GM12874 (cell line): ENCODE results near the gene PAEP.

Source experiments
- TF ChIP-seq, protein P1 (sequence below): IDR thresholded peaks from 2 replicates; pipeline ENCODE4 v1.5.1; 2011; ENCODE audit warnings: low read depth, mild to moderate bottlenecking, control low read depth, low read length, moderate library complexity; ENCODE audit not compliant: insufficient read depth

The PAEP gene

DNA sequence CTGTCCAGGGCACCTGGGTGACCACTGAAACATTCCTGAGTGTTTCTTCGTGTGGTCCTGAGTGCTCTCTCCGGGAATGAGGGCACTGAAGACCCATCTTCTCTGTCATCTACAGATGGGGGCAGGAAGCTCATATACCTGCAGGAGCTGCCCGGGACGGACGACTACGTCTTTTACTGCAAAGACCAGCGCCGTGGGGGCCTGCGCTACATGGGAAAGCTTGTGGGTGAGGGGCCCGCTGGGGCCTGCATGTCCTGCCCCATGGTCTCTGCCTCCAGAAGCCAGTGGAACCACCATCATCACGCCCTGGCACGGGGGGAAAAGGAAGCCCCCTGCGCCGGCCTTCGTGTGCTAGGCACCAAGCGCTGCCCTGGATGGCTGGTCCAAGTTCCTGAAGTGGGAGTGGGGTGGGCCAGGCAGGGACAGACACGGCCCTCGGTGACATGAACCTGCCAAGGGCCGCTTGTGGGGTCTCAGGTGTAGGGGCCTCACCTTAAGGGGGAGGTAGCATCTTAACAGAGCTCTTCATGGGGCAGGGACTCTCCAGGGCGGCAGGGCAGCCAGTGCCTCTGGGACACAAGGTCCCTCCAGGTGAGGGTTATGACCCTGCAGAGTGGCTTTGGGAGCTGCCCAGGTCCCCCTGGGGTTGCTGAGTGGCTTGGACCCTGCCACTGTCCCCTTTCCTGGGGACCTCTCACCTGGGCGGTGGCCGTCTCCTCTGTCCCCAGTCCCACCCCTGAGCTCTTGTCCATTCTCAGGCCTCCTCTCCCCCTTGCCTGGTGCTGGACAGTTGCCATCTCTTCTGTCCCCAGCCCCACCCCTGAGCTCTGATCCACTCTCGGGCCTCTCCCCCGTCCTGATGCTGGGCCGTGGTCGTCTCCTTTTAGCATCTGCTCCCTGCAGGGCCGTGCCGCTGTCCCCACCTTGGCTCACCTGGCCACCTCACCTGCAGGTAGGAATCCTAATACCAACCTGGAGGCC lies 13.5 kb upstream of the PAEP start:
- TF ChIP-seq, protein P1, sequence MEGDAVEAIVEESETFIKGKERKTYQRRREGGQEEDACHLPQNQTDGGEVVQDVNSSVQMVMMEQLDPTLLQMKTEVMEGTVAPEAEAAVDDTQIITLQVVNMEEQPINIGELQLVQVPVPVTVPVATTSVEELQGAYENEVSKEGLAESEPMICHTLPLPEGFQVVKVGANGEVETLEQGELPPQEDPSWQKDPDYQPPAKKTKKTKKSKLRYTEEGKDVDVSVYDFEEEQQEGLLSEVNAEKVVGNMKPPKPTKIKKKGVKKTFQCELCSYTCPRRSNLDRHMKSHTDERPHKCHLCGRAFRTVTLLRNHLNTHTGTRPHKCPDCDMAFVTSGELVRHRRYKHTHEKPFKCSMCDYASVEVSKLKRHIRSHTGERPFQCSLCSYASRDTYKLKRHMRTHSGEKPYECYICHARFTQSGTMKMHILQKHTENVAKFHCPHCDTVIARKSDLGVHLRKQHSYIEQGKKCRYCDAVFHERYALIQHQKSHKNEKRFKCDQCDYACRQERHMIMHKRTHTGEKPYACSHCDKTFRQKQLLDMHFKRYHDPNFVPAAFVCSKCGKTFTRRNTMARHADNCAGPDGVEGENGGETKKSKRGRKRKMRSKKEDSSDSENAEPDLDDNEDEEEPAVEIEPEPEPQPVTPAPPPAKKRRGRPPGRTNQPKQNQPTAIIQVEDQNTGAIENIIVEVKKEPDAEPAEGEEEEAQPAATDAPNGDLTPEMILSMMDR, result no peak

DNA sequence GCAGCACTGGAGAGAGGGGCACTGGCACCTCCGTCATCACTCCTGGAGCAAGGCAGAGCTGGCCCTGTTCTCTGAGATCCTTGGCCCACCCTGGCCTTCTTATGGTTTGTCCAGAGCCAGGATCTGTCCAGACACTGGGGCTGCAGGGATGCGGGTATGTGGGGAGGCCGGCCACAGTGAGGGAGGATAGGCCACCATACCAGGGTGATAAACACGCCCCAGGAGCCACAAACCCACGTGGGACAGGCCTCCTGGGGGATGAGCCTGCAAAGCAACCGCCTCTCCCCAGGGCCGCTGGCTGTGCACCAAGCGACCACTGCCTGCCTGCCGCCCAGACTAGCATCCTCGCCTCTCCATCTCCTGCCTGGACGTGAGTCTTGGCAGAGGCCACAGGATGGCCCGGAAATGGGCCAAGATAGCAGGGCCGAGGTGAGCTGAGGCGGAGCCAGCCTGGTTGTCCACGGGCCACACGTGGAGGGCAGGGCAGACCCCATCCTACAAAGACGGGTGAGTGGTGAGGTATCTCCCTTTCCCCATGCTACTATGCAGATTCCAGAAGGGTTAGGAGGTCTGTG lies 11.1 kb upstream of the PAEP start:
- TF ChIP-seq, protein P1, result no peak

DNA sequence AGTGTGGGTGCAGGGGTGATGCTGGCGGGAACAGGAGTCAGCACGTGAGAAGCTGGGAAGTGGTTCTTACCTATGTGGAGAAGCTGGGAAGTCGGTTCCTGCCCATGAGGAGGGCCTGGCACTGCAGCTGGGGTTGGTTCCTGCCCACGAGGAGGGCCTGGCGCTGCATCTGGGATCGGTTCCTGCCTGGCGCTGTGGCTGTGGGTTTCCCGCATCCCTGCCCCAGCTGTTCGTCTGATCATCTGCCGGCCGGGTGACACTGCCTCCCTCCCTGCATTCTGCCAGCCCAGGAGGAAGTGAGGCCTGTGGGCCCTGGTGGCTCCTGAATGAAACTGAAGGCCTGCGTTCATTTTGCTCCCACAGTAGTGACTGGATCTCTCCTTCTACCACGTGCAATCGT lies 10.5 kb upstream of the PAEP start:
- TF ChIP-seq, protein P1, result no peak

DNA sequence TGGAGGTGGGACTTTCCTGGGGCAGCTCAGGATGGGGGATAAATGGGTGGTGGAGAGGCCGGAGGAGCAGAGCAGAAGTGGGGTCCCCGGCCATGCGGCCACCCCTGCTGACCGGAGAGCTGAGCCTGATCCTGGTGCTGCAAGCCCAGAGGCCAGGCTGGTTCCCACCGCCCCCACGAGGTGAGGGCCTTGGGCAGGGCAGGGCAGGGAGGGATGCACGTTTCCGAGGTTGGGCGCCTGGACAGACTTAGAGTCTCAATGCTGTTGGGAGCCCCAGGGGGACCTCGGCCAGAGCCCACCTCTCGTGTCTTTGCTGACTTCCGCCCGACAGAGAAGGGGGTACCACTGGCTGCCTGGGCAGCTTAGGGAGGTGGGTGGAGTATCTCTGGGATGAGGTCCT lies 10.1 kb upstream of the PAEP start:
- TF ChIP-seq, protein P1, result no peak

DNA sequence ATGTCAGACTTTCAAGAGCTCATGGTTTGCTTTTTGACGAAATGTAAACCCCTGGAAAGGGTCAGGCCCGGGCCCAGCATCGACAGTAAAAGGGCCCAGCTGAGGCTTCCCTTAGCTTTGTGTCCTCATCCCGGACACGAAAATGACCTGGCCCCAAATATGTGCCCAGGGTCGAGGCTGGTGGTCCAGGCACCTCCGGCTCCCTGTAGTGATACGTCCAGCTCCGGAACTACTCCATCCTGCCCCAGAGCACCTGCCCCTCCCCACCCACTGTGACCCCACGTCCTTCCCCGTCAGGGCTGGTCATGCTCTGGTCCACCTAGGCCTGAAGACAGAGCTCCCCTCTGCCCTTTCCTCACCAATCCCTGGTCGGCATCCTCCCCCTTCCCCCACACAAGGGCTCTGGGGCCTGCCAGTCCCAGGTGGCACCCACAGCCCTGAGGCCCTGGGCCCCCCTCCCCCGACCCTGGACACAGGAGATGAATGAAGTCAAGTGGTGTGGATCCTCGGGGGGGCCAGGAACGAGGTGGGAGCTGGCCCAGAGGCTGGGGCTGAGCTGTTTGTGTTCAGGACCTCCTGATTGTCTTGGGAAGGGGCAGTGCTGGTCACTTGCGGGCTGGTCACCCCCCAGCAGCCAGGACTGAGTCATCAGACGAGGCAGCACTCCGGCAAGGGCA lies 9.4 kb upstream of the PAEP start:
- TF ChIP-seq, protein P1, result no peak

DNA sequence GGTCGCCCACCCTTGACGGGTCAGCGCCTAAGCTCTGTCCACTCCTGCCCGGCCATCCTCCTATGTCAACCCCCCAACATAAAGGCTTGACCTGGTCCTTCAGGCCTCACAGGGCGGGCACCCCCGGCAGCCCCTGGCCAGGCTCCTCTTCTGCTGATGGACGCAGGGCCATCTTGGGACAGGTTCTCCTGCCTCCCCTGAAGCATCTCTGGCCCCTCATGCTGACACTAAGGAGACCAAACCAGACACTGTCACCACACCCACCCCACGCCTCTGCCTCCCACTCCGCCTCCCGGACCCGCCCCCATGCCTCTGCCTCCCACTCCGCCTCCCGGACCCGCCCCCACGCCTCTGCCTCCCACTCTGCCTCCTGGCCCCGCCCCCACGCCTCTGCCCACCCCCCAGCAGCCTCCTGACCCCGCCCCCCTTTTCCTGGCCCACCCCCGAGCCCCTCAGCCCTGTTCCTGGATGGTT lies 8.8 kb upstream of the PAEP start:
- TF ChIP-seq, protein P1, result no peak

DNA sequence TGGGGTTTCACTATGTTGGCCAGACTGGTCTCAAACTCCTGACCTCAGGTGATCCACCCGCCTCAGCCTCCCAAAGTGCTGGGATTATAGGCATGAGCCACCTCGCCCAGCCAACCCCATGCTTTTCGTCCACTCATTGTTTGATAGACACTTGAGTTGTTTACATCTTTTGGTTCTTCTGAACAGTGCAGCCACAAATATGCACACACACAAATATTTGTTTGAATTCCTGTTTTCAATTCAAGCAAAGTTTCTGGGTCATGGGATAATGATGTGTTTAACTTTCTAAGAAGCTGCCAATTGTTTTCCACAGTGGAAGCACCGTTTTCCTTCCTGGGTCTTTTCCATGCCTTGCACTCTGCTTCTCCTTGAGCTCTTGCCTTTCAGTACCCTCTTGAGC lies 6.8 kb upstream of the PAEP start:
- TF ChIP-seq, protein P1, result no peak
